ENCODE results near the gene UST.
"Not testable (repeated sequence)": the region's sequence is repeated elsewhere in the genome, so short reads cannot be mapped to it uniquely, and the experiment has no call there.

Gene UST

GRCh38 chr6:148842296-148843019 is 95.6 kb downstream of the UST start:
- no peak for TF ChIP-seq BHLHE40 (IDR thresholded peaks at IDR 0.05; ENCODE audit: borderline replicate concordance)
- no peak for TF ChIP-seq TARDBP (IDR thresholded peaks at IDR 0.05)
- TF ChIP-seq FOXM1 (IDR thresholded peaks at IDR 0.05; ENCODE audit: borderline replicate concordance), result no peak
- TF ChIP-seq FOXK2 (IDR thresholded peaks at IDR 0.05), result no peak
- TF ChIP-seq ARNT (IDR thresholded peaks at IDR 0.05), result no peak
- no peak for TF ChIP-seq PKNOX1 (IDR thresholded peaks at IDR 0.05)
- TF ChIP-seq SP1 (IDR thresholded peaks at IDR 0.05), result no peak
- no peak for TF ChIP-seq HDGF (IDR thresholded peaks at IDR 0.05; ENCODE audit: borderline replicate concordance)
- TF ChIP-seq CTBP1 (IDR thresholded peaks at IDR 0.05; ENCODE audit: borderline replicate concordance), result no peak
- TF ChIP-seq NFRKB (IDR thresholded peaks at IDR 0.05), result no peak
- no peak for TF ChIP-seq ZNF384 (IDR thresholded peaks at IDR 0.05)
- TF ChIP-seq L3MBTL2 (conservative IDR thresholded peaks at IDR 0.05), result no peak
- TF ChIP-seq LEF1 (IDR thresholded peaks at IDR 0.05; ENCODE audit: borderline replicate concordance), result no peak
- no peak for TF ChIP-seq ELF4 (IDR thresholded peaks at IDR 0.05)
- TF ChIP-seq FOXA1 (IDR thresholded peaks at IDR 0.05), result no peak
- TF ChIP-seq SUZ12 (IDR thresholded peaks at IDR 0.05), result no peak
- POLR2A ChIA-PET, result no interaction called here
- CTCF ChIA-PET, result no interaction called here
- DNase-seq (ENCODE audit: extremely low spot score), result no peak

GRCh38 chr6:148845464-148845863 is 98.6 kb downstream of the UST start:
- ChIA-PET POLR2A (no interaction called here), CTCF (no interaction called here)
- TF ChIP-seq LEF1 (IDR thresholded peaks at IDR 0.05; ENCODE audit: borderline replicate concordance), result no peak
- TF ChIP-seq FOXA1 (IDR thresholded peaks at IDR 0.05), result no peak
- no peak for TF ChIP-seq ZNF384 (IDR thresholded peaks at IDR 0.05)
- TF ChIP-seq HDGF (IDR thresholded peaks at IDR 0.05; ENCODE audit: borderline replicate concordance), result no peak
- no peak for TF ChIP-seq SUZ12 (IDR thresholded peaks at IDR 0.05)
- TF ChIP-seq SP1 (IDR thresholded peaks at IDR 0.05), result no peak
- TF ChIP-seq TARDBP (IDR thresholded peaks at IDR 0.05), result no peak
- no peak for TF ChIP-seq CTBP1 (IDR thresholded peaks at IDR 0.05; ENCODE audit: borderline replicate concordance)
- no peak for TF ChIP-seq BHLHE40 (IDR thresholded peaks at IDR 0.05; ENCODE audit: borderline replicate concordance)
- TF ChIP-seq ARNT (IDR thresholded peaks at IDR 0.05), result no peak
- DNase-seq (ENCODE audit: extremely low spot score), result no peak

GRCh38 chr6:148846778-148847761 is 100.2 kb downstream of the UST start:
- DNase-seq (ENCODE audit: extremely low spot score), result no peak
- POLR2A ChIA-PET, result no interaction called here
- TF ChIP-seq ELF4 (IDR thresholded peaks at IDR 0.05), result no peak
- TF ChIP-seq SP1 (IDR thresholded peaks at IDR 0.05), result no peak
- TF ChIP-seq ZNF384 (IDR thresholded peaks at IDR 0.05), result no peak
- no peak for TF ChIP-seq LEF1 (IDR thresholded peaks at IDR 0.05; ENCODE audit: borderline replicate concordance)
- TF ChIP-seq L3MBTL2 (conservative IDR thresholded peaks at IDR 0.05), result no peak
- TF ChIP-seq TARDBP (IDR thresholded peaks at IDR 0.05), result no peak
- no peak for TF ChIP-seq FOXA1 (IDR thresholded peaks at IDR 0.05)
- TF ChIP-seq FOXK2 (IDR thresholded peaks at IDR 0.05), result no peak
- no peak for TF ChIP-seq SUZ12 (IDR thresholded peaks at IDR 0.05)
- no peak for TF ChIP-seq HDGF (IDR thresholded peaks at IDR 0.05; ENCODE audit: borderline replicate concordance)
- TF ChIP-seq CTBP1 (IDR thresholded peaks at IDR 0.05; ENCODE audit: borderline replicate concordance), result no peak
- TF ChIP-seq PKNOX1 (IDR thresholded peaks at IDR 0.05), result no peak
- TF ChIP-seq FOXM1 (IDR thresholded peaks at IDR 0.05; ENCODE audit: borderline replicate concordance), result no peak
- TF ChIP-seq NFRKB (IDR thresholded peaks at IDR 0.05), result no peak
- no peak for TF ChIP-seq BHLHE40 (IDR thresholded peaks at IDR 0.05; ENCODE audit: borderline replicate concordance)
- no peak for TF ChIP-seq ARNT (IDR thresholded peaks at IDR 0.05)
- CTCF ChIA-PET, result no interaction called here

GRCh38 chr6:148848915-148849314 is 102.1 kb downstream of the UST start:
- ChIA-PET POLR2A (no interaction called here), CTCF (no interaction called here)
- TF ChIP-seq SP1 (IDR thresholded peaks at IDR 0.05) (no peak), ZNF384 (IDR thresholded peaks at IDR 0.05) (no peak), CTBP1 (IDR thresholded peaks at IDR 0.05; ENCODE audit: borderline replicate concordance) (no peak), SUZ12 (IDR thresholded peaks at IDR 0.05) (no peak), LEF1 (IDR thresholded peaks at IDR 0.05; ENCODE audit: borderline replicate concordance) (no peak)
- DNase-seq (ENCODE audit: extremely low spot score), result no peak

GRCh38 chr6:148849449-148849848 is 102.6 kb downstream of the UST start:
- CTCF ChIA-PET; DNase-seq (ENCODE audit: extremely low spot score); POLR2A ChIA-PET: not testable (repeated sequence)

GRCh38 chr6:148850964-148851363 is 104.1 kb downstream of the UST start:
- DNase-seq (ENCODE audit: extremely low spot score), result no peak
- TF ChIP-seq PKNOX1 (IDR thresholded peaks at IDR 0.05) (no peak), CTBP1 (IDR thresholded peaks at IDR 0.05; ENCODE audit: borderline replicate concordance) (no peak), SUZ12 (IDR thresholded peaks at IDR 0.05) (no peak), ELF4 (IDR thresholded peaks at IDR 0.05) (no peak), NFRKB (IDR thresholded peaks at IDR 0.05) (no peak), L3MBTL2 (conservative IDR thresholded peaks at IDR 0.05) (no peak), ARNT (IDR thresholded peaks at IDR 0.05) (no peak), SP1 (IDR thresholded peaks at IDR 0.05) (no peak), BHLHE40 (IDR thresholded peaks at IDR 0.05; ENCODE audit: borderline replicate concordance) (no peak), HDGF (IDR thresholded peaks at IDR 0.05; ENCODE audit: borderline replicate concordance) (no peak), FOXA1 (IDR thresholded peaks at IDR 0.05) (no peak), TARDBP (IDR thresholded peaks at IDR 0.05) (no peak), FOXM1 (IDR thresholded peaks at IDR 0.05; ENCODE audit: borderline replicate concordance) (no peak), ZNF384 (IDR thresholded peaks at IDR 0.05) (no peak), LEF1 (IDR thresholded peaks at IDR 0.05; ENCODE audit: borderline replicate concordance) (no peak)
- ChIA-PET POLR2A (no interaction called here), CTCF (no interaction called here)
